ENCODE results near the gene RNF144A. TPM values are rescaled to one million over a fixed set of nuclear protein-coding genes. Genes with fewer than 3 reads are reported as not detected.

RNF144A gene
- total and polyA plus RNA-seq, 3 experiments from 2014 or later: 8.3 to 14.9 (median 13.5) TPM

GRCh38 chr2:6924924-6925409 lies 7.8 kb downstream of the RNF144A start:
- Histone ChIP-seq H3K27me3 (ENCODE audit: insufficient read depth, low read length, poor library complexity, severe bottlenecking) (no peaks in the 10 kb centered on the region), H3K36me3 (ENCODE audit: insufficient read depth, low read length) (no peaks in the 10 kb centered on the region), H3K4me1 (ENCODE audit: insufficient read depth, low read length) (peaks cover 83% of the 10 kb centered on the region), H3K27ac (ENCODE audit: low read depth, low read length) (no peak overlapping the region), H3K4me3 (ENCODE audit: low read length) (no peak overlapping the region), H3K9me3 (ENCODE audit: low read length) (no peaks in the 10 kb centered on the region)
- Mint-ChIP-seq H3K9me3 (no peaks in the 10 kb centered on the region), H3K27me3 (no peaks in the 10 kb centered on the region), H3K27ac (peak overlapping the region in 4 of 8 donors; percentile 6 to 64 (median 32)), H3K4me3 (no peak overlapping the region), H3K4me1 (peaks cover 69 to 98% (median 86%) of the 10 kb centered on the region in 3 donors), H3K36me3 (peaks cover 0 to 17% (median 7%) of the 10 kb centered on the region in 3 donors)
- no peak for DNase-seq
- ChIA-PET POLR2A (no interaction called here), CTCF (interaction anchor here (1.8 kb wide), 1 partner anchor 28 kb away, joined by 4 read pairs; no protein-coding TSS in a partner anchor)

GRCh38 chr2:6926071-6926732 lies 9.0 kb downstream of the RNF144A start:
- Histone ChIP-seq H3K4me3 (ENCODE audit: low read length) (no peak overlapping the region), H3K9me3 (ENCODE audit: low read length) (no peaks in the 10 kb centered on the region), H3K36me3 (ENCODE audit: insufficient read depth, low read length) (no peaks in the 10 kb centered on the region), H3K27me3 (ENCODE audit: insufficient read depth, low read length, poor library complexity, severe bottlenecking) (no peaks in the 10 kb centered on the region), H3K4me1 (ENCODE audit: insufficient read depth, low read length) (peaks cover 71% of the 10 kb centered on the region), H3K27ac (ENCODE audit: low read depth, low read length) (no peak overlapping the region)
- no peak overlapping the region for H3K4me3 Mint-ChIP-seq
- CTCF ChIA-PET: no interaction called here
- POLR2A ChIA-PET: no interaction called here
- no peaks in the 10 kb centered on the region for H3K9me3 Mint-ChIP-seq
- no peaks in the 10 kb centered on the region for H3K27me3 Mint-ChIP-seq
- H3K27ac Mint-ChIP-seq: peak overlapping the region in 3 of 8 donors; percentile 0 to 55 (median 42)
- no peak for DNase-seq
- H3K36me3 Mint-ChIP-seq: peaks cover 0 to 19% (median 7%) of the 10 kb centered on the region in 3 donors
- H3K4me1 Mint-ChIP-seq: peaks cover 62 to 93% (median 77%) of the 10 kb centered on the region in 3 donors

- Mint-ChIP-seq H3K27ac (no peak overlapping the region), H3K4me1 (peaks cover 55 to 93% (median 75%) of the 10 kb centered on the region in 3 donors), H3K36me3 (peaks cover 3 to 27% (median 14%) of the 10 kb centered on the region in 3 donors), H3K4me3 (no peak overlapping the region), H3K27me3 (no peaks in the 10 kb centered on the region), H3K9me3 (peaks cover 0 to 8% (median 2%) of the 10 kb centered on the region in 5 donors)
- H3K4me1 ChIP-seq (ENCODE audit: insufficient read depth, low read length): peaks cover 62% of the 10 kb centered on the region
- no peak for DNase-seq
- peaks cover 3% of the 10 kb centered on the region for H3K9me3 ChIP-seq (ENCODE audit: low read length)
- CTCF ChIA-PET: interaction anchor here (0.8 to 2.8 kb wide), 2 partner anchors 8 to 11 kb away, joined by 3 to 10 read pairs; no protein-coding TSS in a partner anchor
- H3K27ac ChIP-seq (ENCODE audit: low read depth, low read length): no peak overlapping the region
- H3K36me3 ChIP-seq (ENCODE audit: insufficient read depth, low read length): no peaks in the 10 kb centered on the region
- POLR2A ChIA-PET: no interaction called here
- no peaks in the 10 kb centered on the region for H3K27me3 ChIP-seq (ENCODE audit: insufficient read depth, low read length, poor library complexity, severe bottlenecking)
- no peak overlapping the region for H3K4me3 ChIP-seq (ENCODE audit: low read length)
These were observed 10.0 kb downstream of the RNF144A start for GRCh38 chr2:6927186-6927585.

GRCh38 chr2:6927753-6928152 lies 10.5 kb downstream of the RNF144A start:
- Histone ChIP-seq H3K4me1 (ENCODE audit: insufficient read depth, low read length) (peaks cover 59% of the 10 kb centered on the region), H3K27ac (ENCODE audit: low read depth, low read length) (no peak overlapping the region), H3K4me3 (ENCODE audit: low read length) (no peak overlapping the region), H3K9me3 (ENCODE audit: low read length) (peaks cover 3% of the 10 kb centered on the region), H3K36me3 (ENCODE audit: insufficient read depth, low read length) (no peaks in the 10 kb centered on the region), H3K27me3 (ENCODE audit: insufficient read depth, low read length, poor library complexity, severe bottlenecking) (no peaks in the 10 kb centered on the region)
- ChIA-PET CTCF (interaction anchor here (2.8 kb wide), 2 partner anchors 9 to 11 kb away, joined by 9 to 10 read pairs; partner anchors contain the start of gene RNF144A), POLR2A (no interaction called here)
- H3K9me3 Mint-ChIP-seq: peaks cover 0 to 10% (median 2%) of the 10 kb centered on the region in 5 donors
- peaks cover 54 to 95% (median 77%) of the 10 kb centered on the region in 3 donors for H3K4me1 Mint-ChIP-seq
- H3K27ac Mint-ChIP-seq: peak overlapping the region in 3 of 8 donors; percentile 10 to 40 (median 23)
- no peaks in the 10 kb centered on the region for H3K27me3 Mint-ChIP-seq
- peaks cover 3 to 27% (median 14%) of the 10 kb centered on the region in 3 donors for H3K36me3 Mint-ChIP-seq
- no peak overlapping the region for H3K4me3 Mint-ChIP-seq
- no peak for DNase-seq

GRCh38 chr2:6928452-6928851 lies 11.2 kb downstream of the RNF144A start:
- no peaks in the 10 kb centered on the region for H3K27me3 ChIP-seq (ENCODE audit: insufficient read depth, low read length, poor library complexity, severe bottlenecking)
- H3K36me3 Mint-ChIP-seq: peaks cover 3 to 26% (median 14%) of the 10 kb centered on the region in 3 donors
- H3K27ac ChIP-seq (ENCODE audit: low read depth, low read length): no peak overlapping the region
- H3K9me3 Mint-ChIP-seq: peaks cover 0 to 10% (median 2%) of the 10 kb centered on the region in 5 donors
- POLR2A ChIA-PET: no interaction called here
- peaks cover 55 to 94% (median 77%) of the 10 kb centered on the region in 3 donors for H3K4me1 Mint-ChIP-seq
- CTCF ChIA-PET: interaction anchor here (2.1 to 2.8 kb wide), 4 partner anchors 10 to 31 kb away, joined by 7 to 10 read pairs (median 8); partner anchors contain the start of gene RNF144A
- H3K9me3 ChIP-seq (ENCODE audit: low read length): peaks cover 3% of the 10 kb centered on the region
- peak overlapping the region in 2 of 7 donors; percentile 12 to 15 for H3K4me3 Mint-ChIP-seq
- no peaks in the 10 kb centered on the region for H3K36me3 ChIP-seq (ENCODE audit: insufficient read depth, low read length)
- H3K4me1 ChIP-seq (ENCODE audit: insufficient read depth, low read length): peaks cover 52% of the 10 kb centered on the region
- peak overlapping the region in 2 of 8 donors; percentile 32 to 62 for H3K27ac Mint-ChIP-seq
- H3K27me3 Mint-ChIP-seq: no peaks in the 10 kb centered on the region
- no peak for DNase-seq
- H3K4me3 ChIP-seq (ENCODE audit: low read length): no peak overlapping the region

GRCh38 chr2:6929196-6929819 lies 12.1 kb downstream of the RNF144A start:
- Histone ChIP-seq H3K4me1 (ENCODE audit: insufficient read depth, low read length) (peaks cover 48% of the 10 kb centered on the region), H3K27me3 (ENCODE audit: insufficient read depth, low read length, poor library complexity, severe bottlenecking) (no peaks in the 10 kb centered on the region), H3K36me3 (ENCODE audit: insufficient read depth, low read length) (no peaks in the 10 kb centered on the region), H3K27ac (ENCODE audit: low read depth, low read length) (no peak overlapping the region), H3K9me3 (ENCODE audit: low read length) (peaks cover 3% of the 10 kb centered on the region), H3K4me3 (ENCODE audit: low read length) (no peak overlapping the region)
- H3K4me3 Mint-ChIP-seq: peak overlapping the region in 1 of 7 donors; percentile 1
- peaks cover 3 to 19% (median 13%) of the 10 kb centered on the region in 3 donors for H3K36me3 Mint-ChIP-seq
- H3K9me3 Mint-ChIP-seq: peaks cover 0 to 10% (median 2%) of the 10 kb centered on the region in 5 donors
- peaks cover 54 to 93% (median 77%) of the 10 kb centered on the region in 3 donors for H3K4me1 Mint-ChIP-seq
- H3K27me3 Mint-ChIP-seq: no peaks in the 10 kb centered on the region
- no peak for DNase-seq
- CTCF ChIA-PET: interaction anchor here (0.8 to 2.8 kb wide), 8 partner anchors 11 to 115 kb away, joined by 3 to 10 read pairs (median 6); partner anchors contain the start of genes CMPK2 and RNF144A
- POLR2A ChIA-PET: no interaction called here
- peak overlapping the region in 1 of 8 donors; percentile 30 for H3K27ac Mint-ChIP-seq

- Mint-ChIP-seq H3K36me3 (peaks cover 3 to 19% (median 19%) of the 10 kb centered on the region in 3 donors), H3K4me3 (no peak overlapping the region), H3K27me3 (no peaks in the 10 kb centered on the region), H3K27ac (peak overlapping the region in 2 of 8 donors; percentile 31 to 37), H3K9me3 (peaks cover 0 to 10% (median 2%) of the 10 kb centered on the region in 5 donors), H3K4me1 (peaks cover 54 to 90% (median 75%) of the 10 kb centered on the region in 3 donors)
- Histone ChIP-seq H3K4me3 (ENCODE audit: low read length) (no peak overlapping the region), H3K27ac (ENCODE audit: low read depth, low read length) (no peak overlapping the region), H3K9me3 (ENCODE audit: low read length) (peaks cover 3% of the 10 kb centered on the region), H3K27me3 (ENCODE audit: insufficient read depth, low read length, poor library complexity, severe bottlenecking) (no peaks in the 10 kb centered on the region), H3K36me3 (ENCODE audit: insufficient read depth, low read length) (no peaks in the 10 kb centered on the region), H3K4me1 (ENCODE audit: insufficient read depth, low read length) (peaks cover 39% of the 10 kb centered on the region)
- no peak for DNase-seq
- POLR2A ChIA-PET: no interaction called here
- CTCF ChIA-PET: interaction anchor here (1.2 kb wide), 1 partner anchor 33 kb away, joined by 4 read pairs; no protein-coding TSS in a partner anchor
These were observed 13.9 kb downstream of the RNF144A start for GRCh38 chr2:6930923-6931647.

Measured in CD8-positive, alpha-beta memory T cell (primary cell).